Natural killer cell (primary cell): ENCODE data around the gene BMPR1A. TPM values are rescaled to one million over a fixed set of nuclear protein-coding genes. Genes with fewer than 3 reads are reported as not detected.
"Not testable (repeated sequence)": the region's sequence is repeated elsewhere in the genome, so short reads cannot be mapped to it uniquely, and the experiment has no call there.

Experiments used
- ATAC-seq, 3 donors: fragments of 150-1000 bp in 2 of 3; fragments of 200-7000 bp in 1 of 3; cut with Tn5 transposase; 1 replicate in 1 of 3; 2 replicates in 2 of 3; pipeline ENCODE4 v1.10.0; 2021; ENCODE audit warnings: mild to moderate bottlenecking in 2 of 3, moderate library complexity in 2 of 3
- DNase-seq, 2 donors: peaks; one replicate each; pipeline versions ENCODE4 v3.0.0 to v3.0.0-alpha.2; 2013 to 2021; ENCODE audit warnings: mixed read lengths in 1 of 2
- H3K27ac ChIP-seq: one replicate; pipeline ENCODE4 v1.5.1; 2013; ENCODE audit warnings: mild to moderate bottlenecking, low read length
- H3K27me3 ChIP-seq: one replicate; pipeline ENCODE4 v1.6.1; 2013; ENCODE audit warnings: low read length; ENCODE audit not compliant: control insufficient read depth, insufficient read depth
- H3K36me3 ChIP-seq: one replicate; pipeline ENCODE4 v1.6.1; 2013; ENCODE audit warnings: low read length; ENCODE audit not compliant: control insufficient read depth, insufficient read depth
- H3K4me1 ChIP-seq: one replicate; pipeline ENCODE4 v1.6.1; 2013; ENCODE audit warnings: low read length; ENCODE audit not compliant: control insufficient read depth, insufficient read depth
- H3K4me3 ChIP-seq: one replicate; pipeline ENCODE4 v1.5.1; 2013; ENCODE audit warnings: low read length
- H3K9me3 ChIP-seq: one replicate; pipeline ENCODE4 v1.6.1; 2013; ENCODE audit warnings: low read length; ENCODE audit not compliant: control insufficient read depth, insufficient read depth
- H3K27ac Mint-ChIP-seq, 2 donors: one replicate each; pipeline ENCODE4 v1.8.0; 2022; ENCODE audit warnings: mild to moderate bottlenecking in 2 of 2, mixed read lengths in 2 of 2, moderate library complexity in 1 of 2
- H3K27me3 Mint-ChIP-seq, 2 donors: one replicate each; pipeline ENCODE4 v1.8.0; 2022; ENCODE audit warnings: low read depth in 2 of 2, mixed read lengths in 2 of 2
- H3K36me3 Mint-ChIP-seq: one replicate; pipeline ENCODE4 v1.8.0; 2022; ENCODE audit warnings: mixed read lengths
- H3K4me1 Mint-ChIP-seq, 2 donors: one replicate each; pipeline ENCODE4 v1.8.0; 2022; ENCODE audit warnings: mixed read lengths in 2 of 2
- H3K4me3 Mint-ChIP-seq: one replicate; pipeline ENCODE4 v1.8.0; 2022; ENCODE audit warnings: mild to moderate bottlenecking, moderate library complexity, mixed read lengths
- H3K9me3 Mint-ChIP-seq, 2 donors: one replicate each; pipeline ENCODE4 v1.8.0; 2022; ENCODE audit warnings: mixed read lengths in 2 of 2
- CTCF ChIP-seq: fragments of 200-600 bp; IDR thresholded peaks from one replicate; pipeline ENCODE4 v1.8.0; 2022; ENCODE audit warnings: antibody characterized with exemption
- WGBS: methylation state at CpG from one replicate; pipeline ENCODE4 v1.1.7; 2013; ENCODE audit warnings: missing lambda C conversion rate; ENCODE audit not compliant: insufficient coverage; 5-methylcytosine and 5-hydroxymethylcytosine counted together
- intact Hi-C: fragments of 100-400 bp; cut with micrococcal nuclease; formaldehyde crosslinking; loops from one replicate; pipeline ENCODE4 v1.14.2; 2022
- total RNA-seq, 4 donors: library from RNA; stranded (reverse); fragments of 120-200 nt in 1 of 4; gene quantifications; one replicate each; pipeline versions ENCODE4 v1.2.3 to v1.2.4, GENCODE V29; 2013 to 2022

BMPR1A gene
- total RNA-seq, 3 donors from 2014 or later (not counting 1 experiment from before 2014, with no cell fraction given): 5.5 to 8.1 (median 7.7) TPM

GRCh38 chr10:86863484-86863842, 107.0 kb downstream of the BMPR1A start:
- Histone ChIP-seq H3K36me3 (no peaks in the 10 kb centered on the region), H3K9me3 (no peaks in the 10 kb centered on the region), H3K27me3 (no peaks in the 10 kb centered on the region), H3K4me1 (no peaks in the 10 kb centered on the region), H3K4me3 (no peak overlapping the region), H3K27ac (no peak overlapping the region)
- Mint-ChIP-seq H3K36me3 (no peaks in the 10 kb centered on the region), H3K27me3 (no peaks in the 10 kb centered on the region), H3K4me3 (no peak overlapping the region), H3K9me3 (no peaks in the 10 kb centered on the region), H3K27ac (no peak overlapping the region), H3K4me1 (no peaks in the 10 kb centered on the region)
- intact Hi-C loops: no loop called here
- DNase-seq (no peak), ATAC-seq (no peak)
- 93% methylated on average over 3 of the region's 3 CpGs for WGBS
- no peak for TF ChIP-seq CTCF

- H3K4me1 ChIP-seq, H3K27me3 ChIP-seq, H3K36me3 ChIP-seq, H3K4me3 Mint-ChIP-seq, H3K36me3 Mint-ChIP-seq, H3K9me3 Mint-ChIP-seq, H3K27ac Mint-ChIP-seq, H3K4me1 Mint-ChIP-seq, H3K27me3 Mint-ChIP-seq, H3K9me3 ChIP-seq, H3K4me3 ChIP-seq, DNase-seq, H3K27ac ChIP-seq, ATAC-seq, intact Hi-C loops: not testable (repeated sequence)
- WGBS: 93% methylated on average over 11 of the region's 11 CpGs
Observed at GRCh38 chr10:86865011-86865811, 108.8 kb downstream of the BMPR1A start.

GRCh38 chr10:86867149-86867548, 110.7 kb downstream of the BMPR1A start:
- no peak for DNase-seq
- WGBS: 99% methylated on average over 4 of the region's 5 CpGs
- no peaks in the 10 kb centered on the region for H3K27me3 ChIP-seq
- intact Hi-C loops: no loop called here
- Mint-ChIP-seq H3K27ac (no peak overlapping the region), H3K4me1 (no peaks in the 10 kb centered on the region), H3K36me3 (no peaks in the 10 kb centered on the region), H3K4me3 (no peak overlapping the region), H3K9me3 (no peaks in the 10 kb centered on the region), H3K27me3 (no peaks in the 10 kb centered on the region)
- H3K9me3 ChIP-seq: no peaks in the 10 kb centered on the region
- H3K27ac ChIP-seq: no peak overlapping the region
- H3K4me1 ChIP-seq: no peaks in the 10 kb centered on the region
- H3K4me3 ChIP-seq: no peak overlapping the region
- TF ChIP-seq CTCF: no peak
- H3K36me3 ChIP-seq: no peaks in the 10 kb centered on the region
- no peak for ATAC-seq

DNA sequence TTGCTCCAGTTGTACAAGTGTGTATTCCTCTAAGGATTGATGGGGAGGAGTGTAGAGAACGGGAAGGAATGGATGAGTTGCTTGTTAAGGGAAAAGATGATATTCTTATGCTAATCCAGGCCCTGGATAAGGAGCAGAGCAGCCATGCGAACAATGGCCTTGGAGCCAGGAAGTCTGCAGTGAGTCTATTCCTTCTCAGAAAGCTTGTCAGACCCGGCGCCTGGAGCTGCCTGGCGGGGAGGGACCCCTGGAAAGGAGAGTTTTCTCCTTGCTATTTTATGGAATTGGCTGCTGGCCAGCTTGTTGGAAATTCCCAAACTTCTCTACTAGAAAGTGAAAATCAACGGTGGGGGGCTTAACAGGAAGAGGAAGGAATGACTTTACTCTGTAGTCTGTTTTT, 111.9 kb downstream of the BMPR1A start:
- ATAC-seq (no peak), DNase-seq (no peak)
- no peaks in the 10 kb centered on the region for H3K9me3 ChIP-seq
- Mint-ChIP-seq H3K27me3 (no peaks in the 10 kb centered on the region), H3K4me3 (no peak overlapping the region), H3K9me3 (no peaks in the 10 kb centered on the region), H3K27ac (no peak overlapping the region), H3K4me1 (no peaks in the 10 kb centered on the region), H3K36me3 (no peaks in the 10 kb centered on the region)
- H3K4me3 ChIP-seq: no peak overlapping the region
- no peak overlapping the region for H3K27ac ChIP-seq
- no peaks in the 10 kb centered on the region for H3K27me3 ChIP-seq
- no peaks in the 10 kb centered on the region for H3K4me1 ChIP-seq
- WGBS: 92% methylated on average over 5 of the region's 6 CpGs
- TF ChIP-seq CTCF: no peak
- no peaks in the 10 kb centered on the region for H3K36me3 ChIP-seq
- intact Hi-C loops: no loop called here
